IMR-90 (cell line): ENCODE results near the gene RNF175. TPM values are rescaled to one million over a fixed set of nuclear protein-coding genes. Genes with fewer than 3 reads are reported as not detected.
A peak's percentile ranks its signal among the peaks of the same experiment; 100 is the strongest.

Experiments
- ATAC-seq: fragments of 200-7000 bp; cut with Tn5 transposase; 2 replicates; pipeline ENCODE4 v1.9.1; 2020; ENCODE audit warnings: low read depth, mild to moderate bottlenecking, moderate library complexity
- BruUV-seq: library from RNA; stranded (reverse); fragments of 400-500 nt; replicated peaks from 2 replicates; lab custom pipeline; 2021; lab: Mats Ljungman, UMichigan
- CTCF ChIA-PET: fragments of 300-600 bp; formaldehyde crosslinking; extraction: SDS; loops from one replicate; lab custom pipeline; 2021; ENCODE audit warnings: antibody characterized with exemption; lab: Yijun Ruan, JAX
- POLR2A ChIA-PET: fragments of 300-600 bp; sonication (Branson Sonifier 250); formaldehyde crosslinking; loops from one replicate; lab custom pipeline; 2022; ENCODE audit warnings: antibody characterized with exemption; ENCODE audit not compliant: unreplicated experiment; lab: Charles Lee
- DNase-seq: peaks from one replicate; pipeline ENCODE4 v3.0.0; 2013
- H2AFZ ChIP-seq: replicated peaks from 2 replicates; pipeline ENCODE3; 2013; ENCODE audit warnings: low read length, mild to moderate bottlenecking; ENCODE audit not compliant: poor library complexity
- H2AK5ac ChIP-seq: 2 replicates; pipeline ENCODE4 v1.6.1; 2013; ENCODE audit warnings: low read depth, low read length, inconsistent platforms
- H2AK9ac ChIP-seq: replicated peaks from 2 replicates; pipeline ENCODE3; 2013; ENCODE audit warnings: mild to moderate bottlenecking, low read depth, low read length, moderate library complexity; ENCODE audit not compliant: poor library complexity
- H2BK120ac ChIP-seq: 2 replicates; pipeline ENCODE4 v1.6.1; 2013; ENCODE audit warnings: low read depth, low read length, inconsistent platforms
- H2BK15ac ChIP-seq: 3 replicates; pipeline ENCODE4 v1.6.1; 2013; ENCODE audit warnings: low read depth, low read length, inconsistent platforms
- H2BK20ac ChIP-seq: 2 replicates; pipeline ENCODE4 v1.6.1; 2013; ENCODE audit warnings: low read depth, mild to moderate bottlenecking, inconsistent platforms, low read length, moderate library complexity
- H2BK5ac ChIP-seq: 2 replicates; pipeline ENCODE4 v1.6.1; 2013; ENCODE audit warnings: mild to moderate bottlenecking, low read depth, low read length, inconsistent platforms; ENCODE audit not compliant: poor library complexity, severe bottlenecking
- H3K14ac ChIP-seq: replicated peaks from 2 replicates; pipeline ENCODE4 v1.6.1; 2013; ENCODE audit warnings: low read depth, low read length, inconsistent platforms
- H3K18ac ChIP-seq: 2 replicates; pipeline ENCODE4 v1.6.1; 2013; ENCODE audit warnings: low read depth, low read length, control low read depth
- H3K23ac ChIP-seq: 2 replicates; pipeline ENCODE4 v1.6.1; 2013; ENCODE audit warnings: low read depth, low read length, inconsistent platforms
- H3K27ac ChIP-seq: 2 replicates; pipeline ENCODE4 v1.5.1; 2013; ENCODE audit warnings: mild to moderate bottlenecking, control low read depth, low read length; ENCODE audit not compliant: insufficient read depth
- H3K27me3 ChIP-seq: 2 replicates; pipeline ENCODE4 v1.6.1; 2013; ENCODE audit warnings: low read length; ENCODE audit not compliant: control insufficient read depth, insufficient read depth
- H3K36me3 ChIP-seq: 2 replicates; pipeline ENCODE4 v1.6.1; 2013; ENCODE audit warnings: low read length, mixed read lengths; ENCODE audit not compliant: control insufficient read depth, insufficient read depth
- H3K4ac ChIP-seq: 2 replicates; pipeline ENCODE4 v1.6.1; 2013; ENCODE audit warnings: low read depth, low read length, inconsistent platforms
- H3K4me1 ChIP-seq: 2 replicates; pipeline ENCODE4 v1.6.1; 2013; ENCODE audit warnings: low read length, mixed read lengths; ENCODE audit not compliant: control insufficient read depth, insufficient read depth
- H3K4me2 ChIP-seq: 2 replicates; pipeline ENCODE4 v1.6.1; 2013; ENCODE audit warnings: low read depth, mild to moderate bottlenecking, control low read depth, low read length, moderate library complexity
- H3K4me3 ChIP-seq: 2 replicates; pipeline ENCODE4 v1.5.1; 2013; ENCODE audit warnings: low read depth, mild to moderate bottlenecking, control low read depth, low read length, moderate library complexity; ENCODE audit not compliant: insufficient read depth
- H3K56ac ChIP-seq: 2 replicates; pipeline ENCODE4 v1.6.1; 2013; ENCODE audit warnings: low read length, inconsistent platforms; ENCODE audit not compliant: insufficient read depth; ENCODE audit errors: extremely low read depth
- H3K79me1 ChIP-seq, 2 experiments: 2 replicates each; pipeline ENCODE4 v1.6.1; 2013; ENCODE audit warnings: low read length in 2 of 2, inconsistent platforms in 1 of 2, low read depth in 1 of 2
- H3K9ac ChIP-seq: 2 replicates; pipeline ENCODE4 v1.6.1; 2013; ENCODE audit warnings: low read depth, low read length, control low read depth
- H3K9me1 ChIP-seq: 2 replicates; pipeline ENCODE4 v1.6.1; 2013; ENCODE audit warnings: low read length, inconsistent platforms; ENCODE audit not compliant: insufficient read depth
- H3K9me3 ChIP-seq: 2 replicates; pipeline ENCODE4 v1.6.1; 2013; ENCODE audit warnings: low read length; ENCODE audit not compliant: control insufficient read depth, insufficient read depth
- H4K20me1 ChIP-seq: 2 replicates; pipeline ENCODE4 v1.6.1; 2013; ENCODE audit warnings: low read length, inconsistent platforms; ENCODE audit not compliant: insufficient read depth
- H4K5ac ChIP-seq: 2 replicates; pipeline ENCODE4 v1.6.1; 2013; ENCODE audit warnings: mild to moderate bottlenecking, low read depth, low read length, control low read depth
- H4K8ac ChIP-seq, 2 experiments: 2 replicates each; pipeline ENCODE4 v1.6.1; 2013; ENCODE audit warnings: low read depth in 2 of 2, low read length in 2 of 2, control low read depth in 1 of 2, inconsistent platforms in 1 of 2
- H4K91ac ChIP-seq: 2 replicates; pipeline ENCODE4 v1.6.1; 2013; ENCODE audit warnings: low read depth, low read length, inconsistent platforms; ENCODE audit not compliant: insufficient read depth
- CTCF ChIP-seq: conservative IDR thresholded peaks from 2 replicates; pipeline ENCODE4 v1.5.1; 2012; ENCODE audit warnings: mild to moderate bottlenecking, low read depth, low read length, improper control_type of control experiment
- ELK1 ChIP-seq: fragments of 150-350 bp; IDR thresholded peaks from 2 replicates; pipeline ENCODE4 v1.6.1; 2016; ENCODE audit warnings: low read depth, mild to moderate bottlenecking, low read length, moderate library complexity, borderline replicate concordance
- MAFK ChIP-seq: IDR thresholded peaks from 2 replicates; pipeline ENCODE4 v1.6.1; 2012; ENCODE audit warnings: low read depth, low read length, improper control_type of control experiment
- MAZ ChIP-seq: IDR thresholded peaks from 2 replicates; pipeline ENCODE4 v1.6.1; 2012; ENCODE audit warnings: low read depth, mild to moderate bottlenecking, low read length, improper control_type of control experiment, moderate library complexity, borderline replicate concordance
- MXI1 ChIP-seq: IDR thresholded peaks from 2 replicates; pipeline ENCODE4 v1.6.1; 2012; ENCODE audit warnings: low read depth, mild to moderate bottlenecking, low read length, moderate library complexity, borderline replicate concordance
- RCOR1 ChIP-seq: IDR thresholded peaks from 2 replicates; pipeline ENCODE4 v1.6.1; 2012; ENCODE audit warnings: mild to moderate bottlenecking, low read length, improper control_type of control experiment; ENCODE audit not compliant: insufficient replicate concordance
- RFX5 ChIP-seq: IDR thresholded peaks from 2 replicates; pipeline ENCODE4 v1.8.0; 2012; ENCODE audit warnings: low read depth, mild to moderate bottlenecking, low read length, moderate library complexity
- SMC3 ChIP-seq: fragments of 150-350 bp; IDR thresholded peaks from 2 replicates; pipeline ENCODE4 v1.6.1; 2016; ENCODE audit warnings: low read depth, mild to moderate bottlenecking, antibody characterized with exemption, low read length, moderate library complexity
- WGBS, 2 experiments: methylation state at CpG; one replicate each; pipeline versions ENCODE4 v1.1.5 to v1.1.7; 2013; ENCODE audit warnings: missing lambda C conversion rate in 2 of 2; ENCODE audit not compliant: insufficient read length in 1 of 2; ENCODE audit errors: extremely low coverage in 2 of 2; 5-methylcytosine and 5-hydroxymethylcytosine counted together
- dilution Hi-C: fragments of 300-500 bp; cut with HindIII; formaldehyde crosslinking; loops from one replicate; pipeline ENCODE4 v1.14.3; 2018; ENCODE audit warnings: low sequenced_read_pairs; ENCODE audit not compliant: unreplicated experiment
- in situ Hi-C: fragments of 300-500 bp; cut with MboI; formaldehyde crosslinking; loops from 3 replicates; pipeline ENCODE4 v1.14.3; 2019; ENCODE audit warnings: low sequenced_read_pairs, inconsistent platforms, mixed read lengths
- intact Hi-C: fragments of 100-400 bp; cut with micrococcal nuclease; formaldehyde crosslinking; loops from 2 replicates; pipeline ENCODE4 v1.10.0; 2022
- polyA plus RNA-seq, 3 experiments: library from polyadenylated mRNA; depleted of rRNA; stranded (reverse); fragments of >200 nt; gene quantifications; 2 replicates each; pipeline ENCODE4 v1.2.3, GENCODE V29; 2012; ENCODE audit warnings: low replicate concordance in 1 of 3
- total RNA-seq: library from RNA; depleted of rRNA; stranded (reverse); fragments of >200 nt; gene quantifications from 2 replicates; pipeline ENCODE4 v1.2.3, GENCODE V29; 2012
- TF ChIP-seq, protein P1 (sequence below): fragments of 150-350 bp; IDR thresholded peaks from 2 replicates; pipeline ENCODE4 v1.6.1; 2017; ENCODE audit warnings: mild to moderate bottlenecking, antibody characterized with exemption, low read length, low read depth

Gene RNF175
- total and polyA plus RNA-seq, 2 of the 4 experiments (the other 2 are of a cell fraction), result not detected

GRCh38 chr4:153758688-153759406 lies 977 bp downstream of the RNF175 start:
- Histone ChIP-seq H3K4me3 (no peak overlapping the region), H3K56ac (no peak overlapping the region), H2AK9ac (no peak overlapping the region), H3K4ac (no peak overlapping the region), H4K91ac (no peak overlapping the region), H3K36me3 (no peaks in the 10 kb centered on the region), H3K79me1 (no peaks in the 10 kb centered on the region), H3K18ac (no peak overlapping the region), H3K23ac (no peak overlapping the region), H3K9ac (no peak overlapping the region), H2AK5ac (no peak overlapping the region), H4K20me1 (no peaks in the 10 kb centered on the region), H2BK20ac (no peak overlapping the region), H3K9me1 (no peaks in the 10 kb centered on the region), H3K9me3 (no peaks in the 10 kb centered on the region), H2AFZ (peak overlapping the region; percentile 66), H2BK120ac (no peak overlapping the region), H3K14ac (no peak overlapping the region), H2BK5ac (no peak overlapping the region), H3K27me3 (peaks cover 33% of the 10 kb centered on the region), H3K27ac (no peak overlapping the region), H3K4me1 (no peaks in the 10 kb centered on the region), H3K4me2 (peak overlapping the region; percentile 16; the same call in 1 of the 2 replicates), H4K5ac (no peak overlapping the region), H4K8ac (no peak overlapping the region), H2BK15ac (no peak overlapping the region)
- dilution Hi-C loops (no loop called here), in situ Hi-C loops (no loop called here), intact Hi-C loops (no loop called here)
- WGBS, 2 experiments, result 37% methylated on average over 3 of the region's 15 CpGs; no CpG with 5 or more reads in 1 of the 2 experiments
- TF ChIP-seq RCOR1 (no peak), CTCF (no peak), ELK1 (no peak), MAZ (no peak), MXI1 (no peak), MAFK (no peak), RFX5 (no peak), SMC3 (no peak)
- TF ChIP-seq, protein P1, sequence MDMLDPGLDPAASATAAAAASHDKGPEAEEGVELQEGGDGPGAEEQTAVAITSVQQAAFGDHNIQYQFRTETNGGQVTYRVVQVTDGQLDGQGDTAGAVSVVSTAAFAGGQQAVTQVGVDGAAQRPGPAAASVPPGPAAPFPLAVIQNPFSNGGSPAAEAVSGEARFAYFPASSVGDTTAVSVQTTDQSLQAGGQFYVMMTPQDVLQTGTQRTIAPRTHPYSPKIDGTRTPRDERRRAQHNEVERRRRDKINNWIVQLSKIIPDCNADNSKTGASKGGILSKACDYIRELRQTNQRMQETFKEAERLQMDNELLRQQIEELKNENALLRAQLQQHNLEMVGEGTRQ, result no peak
- no TSS peak for BruUV-seq
- CTCF ChIA-PET, result no interaction called here
- DNase-seq (no peak), ATAC-seq (no peak)
- POLR2A ChIA-PET, result no interaction called here
